OCI-LY1 (cell line): ENCODE measurements around the gene LASP1NB.

Experiments
- H2AFZ ChIP-seq: fragments of 200-600 bp; sonication (generic), shearing (Covaris generic); 2 replicates; pipeline ENCODE4 v1.6.0; 2014; ENCODE audit warnings: antibody characterized with exemption, mild to moderate bottlenecking, low read length
- H3F3A ChIP-seq: fragments of 200-600 bp; sonication (generic), shearing (Covaris generic); 2 replicates; pipeline ENCODE4 v1.6.0; 2014; ENCODE audit warnings: mild to moderate bottlenecking, antibody characterized with exemption, low read length, moderate library complexity; ENCODE audit not compliant: insufficient read depth
- H3K27ac ChIP-seq: fragments of 200-600 bp; sonication (generic); 2 replicates; pipeline ENCODE4 v1.5.1; 2014; ENCODE audit warnings: low read length, mixed run types, mild to moderate bottlenecking, low read depth; ENCODE audit not compliant: poor library complexity, severe bottlenecking
- H3K27me3 ChIP-seq: fragments of 200-600 bp; sonication (generic); 2 replicates; pipeline ENCODE4 v1.6.0; 2014; ENCODE audit warnings: antibody characterized with exemption, mild to moderate bottlenecking, low read length, moderate library complexity; ENCODE audit not compliant: insufficient read depth
- H3K36me3 ChIP-seq: fragments of 200-600 bp; sonication (generic); 2 replicates; pipeline ENCODE4 v1.6.1; 2014; ENCODE audit warnings: mild to moderate bottlenecking, antibody characterized with exemption, low read length, moderate library complexity, mixed read lengths; ENCODE audit not compliant: insufficient read depth
- H3K4me1 ChIP-seq: fragments of 200-600 bp; sonication (generic); 2 replicates; pipeline ENCODE4 v1.5.1; 2014; ENCODE audit warnings: mild to moderate bottlenecking, low read length, moderate library complexity; ENCODE audit not compliant: insufficient read depth, severe bottlenecking
- H3K4me2 ChIP-seq: fragments of 200-600 bp; sonication (generic), shearing (Covaris generic); 2 replicates; pipeline ENCODE4 v1.6.1; 2014; ENCODE audit warnings: low read length
- H3K4me3 ChIP-seq: fragments of 200-600 bp; sonication (generic); 2 replicates; pipeline ENCODE4 v1.5.1; 2014; ENCODE audit warnings: low read length, low read depth, mild to moderate bottlenecking, mixed read lengths; ENCODE audit not compliant: poor library complexity, severe bottlenecking
- H3K79me2 ChIP-seq: fragments of 200-600 bp; shearing (Covaris generic); 2 replicates; pipeline ENCODE4 v1.6.1; 2016; ENCODE audit warnings: mixed run types, low read length, mixed read lengths; ENCODE audit not compliant: insufficient read depth
- H3K9ac ChIP-seq: fragments of 200-600 bp; sonication (generic), shearing (Covaris generic); 2 replicates; pipeline ENCODE4 v1.6.1; 2014; ENCODE audit warnings: mild to moderate bottlenecking, low read length, mixed read lengths
- H3K9me2 ChIP-seq: fragments of 200-600 bp; sonication (generic), shearing (Covaris generic); 2 replicates; pipeline ENCODE4 v1.6.1; 2014; ENCODE audit warnings: low read depth, mild to moderate bottlenecking, low read length, mixed read lengths
- H3K9me3 ChIP-seq: fragments of 200-600 bp; shearing (Covaris generic); 2 replicates; pipeline ENCODE4 v1.6.1; 2014; ENCODE audit warnings: low read length, mixed read lengths
- H4K20me1 ChIP-seq: fragments of 200-600 bp; sonication (generic), shearing (Covaris generic); 2 replicates; pipeline ENCODE4 v1.6.0; 2016; ENCODE audit warnings: mild to moderate bottlenecking, low read length; ENCODE audit not compliant: insufficient read depth
- CTCF ChIP-seq: fragments of 200-600 bp; sonication (generic), shearing (Covaris generic); IDR thresholded peaks from 2 replicates; pipeline ENCODE4 v1.5.1; 2017; ENCODE audit warnings: mild to moderate bottlenecking, antibody characterized with exemption, low read length, moderate library complexity, mixed read lengths
- EZH2 ChIP-seq: fragments of 200-600 bp; sonication (generic), shearing (Covaris generic); IDR thresholded peaks from 2 replicates; pipeline ENCODE4 v1.8.0; 2017; ENCODE audit warnings: borderline replicate concordance, mixed run types, mild to moderate bottlenecking, antibody characterized with exemption, low read length, moderate library complexity, mixed read lengths

Gene LASP1NB

DNA sequence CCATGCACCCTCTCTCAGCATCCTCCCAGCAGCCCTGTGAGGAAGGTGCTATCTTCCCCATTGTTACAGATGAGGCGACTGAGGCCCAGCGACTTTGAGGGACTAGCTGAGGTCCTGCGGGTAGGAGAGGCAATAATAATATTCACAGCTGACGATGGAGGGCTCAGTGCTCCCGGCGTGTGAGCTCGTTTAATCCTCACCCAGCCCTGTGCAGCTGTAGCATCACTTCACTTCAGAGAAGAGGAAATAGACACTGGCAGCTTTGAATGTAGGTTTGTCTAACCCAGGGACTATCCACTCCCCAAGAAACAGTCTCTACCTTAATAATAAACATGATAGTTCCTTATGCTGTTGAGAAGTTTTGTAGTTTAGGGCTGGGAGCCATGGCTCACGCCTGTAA, 34.0 kb upstream of the LASP1NB start:
- Histone ChIP-seq H3K79me2 (no peaks in the 10 kb centered on the region), H3K36me3 (peaks cover 51% of the 10 kb centered on the region; the same call in 1 of the 2 replicates), H3F3A (no peaks in the 10 kb centered on the region)

DNA sequence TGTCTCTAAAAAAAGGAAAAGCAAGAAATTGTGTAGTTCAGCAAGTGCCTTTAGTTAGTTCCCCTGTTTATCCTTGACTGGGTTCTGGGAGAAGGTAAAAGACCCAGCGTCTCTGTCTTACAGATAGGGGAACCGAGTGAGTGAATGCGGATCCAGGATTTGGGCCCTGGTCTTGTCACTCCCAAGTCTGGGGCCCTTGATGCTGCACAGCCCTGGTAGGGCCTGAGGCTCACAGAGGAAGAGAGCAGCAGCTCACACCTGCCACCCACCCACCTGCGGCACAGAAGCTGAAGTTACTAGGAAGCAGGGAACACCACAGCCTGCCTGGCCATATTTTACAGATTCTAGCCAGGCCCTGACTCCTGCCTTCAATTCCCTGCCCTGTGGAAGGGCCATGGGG, 33.3 kb upstream of the LASP1NB start:
- H3K9ac ChIP-seq, result peak overlapping the region; percentile 36; the same call in 1 of the 2 replicates
- no peak overlapping the region for H2AFZ ChIP-seq
- H3K4me2 ChIP-seq, result peak overlapping the region; percentile 21; the same call in 1 of the 2 replicates
- peaks cover 51% of the 10 kb centered on the region for H3K4me1 ChIP-seq
- peak overlapping the region; percentile 92 for H3K27ac ChIP-seq
- no peaks in the 10 kb centered on the region for H3K9me2 ChIP-seq
- peaks cover 54% of the 10 kb centered on the region; the same call in 1 of the 2 replicates for H3K36me3 ChIP-seq
- TF ChIP-seq CTCF (no peak), EZH2 (no peak)
- H3F3A ChIP-seq, result no peaks in the 10 kb centered on the region
- no peaks in the 10 kb centered on the region for H3K27me3 ChIP-seq
- H3K79me2 ChIP-seq, result no peaks in the 10 kb centered on the region
- H4K20me1 ChIP-seq, result no peaks in the 10 kb centered on the region
- H3K9me3 ChIP-seq, result no peaks in the 10 kb centered on the region
- H3K4me3 ChIP-seq, result no peak overlapping the region

More for the DNA sequence above, 34.0 kb upstream of the LASP1NB start:
- Histone ChIP-seq H3K4me3 (no peak overlapping the region), H3K27ac (peak overlapping the region; percentile 92), H3K9me3 (no peaks in the 10 kb centered on the region), H3K9me2 (no peaks in the 10 kb centered on the region), H2AFZ (no peak overlapping the region), H3K27me3 (no peaks in the 10 kb centered on the region), H3K4me1 (peaks cover 56% of the 10 kb centered on the region), H3K9ac (peak overlapping the region; percentile 36; the same call in 1 of the 2 replicates), H3K4me2 (peak overlapping the region; percentile 21; the same call in 1 of the 2 replicates), H4K20me1 (no peaks in the 10 kb centered on the region)
- no peak for TF ChIP-seq EZH2
- no peak for TF ChIP-seq CTCF

GRCh38 chr17:38892620-38893019, 32.8 kb upstream of the LASP1NB start:
- no peak for TF ChIP-seq CTCF
- no peaks in the 10 kb centered on the region for H4K20me1 ChIP-seq
- no peak overlapping the region for H3K4me3 ChIP-seq
- no peaks in the 10 kb centered on the region for H3F3A ChIP-seq
- H3K9me3 ChIP-seq, result no peaks in the 10 kb centered on the region
- peak overlapping the region; percentile 92 for H3K27ac ChIP-seq
- no peaks in the 10 kb centered on the region for H3K9me2 ChIP-seq
- no peaks in the 10 kb centered on the region for H3K79me2 ChIP-seq
- H3K9ac ChIP-seq, result peak overlapping the region; percentile 36; the same call in 1 of the 2 replicates
- H2AFZ ChIP-seq, result no peak overlapping the region
- no peaks in the 10 kb centered on the region for H3K27me3 ChIP-seq
- peaks cover 51% of the 10 kb centered on the region for H3K4me1 ChIP-seq
- peaks cover 54% of the 10 kb centered on the region; the same call in 1 of the 2 replicates for H3K36me3 ChIP-seq
- no peak overlapping the region; the same call in 1 of the 2 replicates for H3K4me2 ChIP-seq
